HG03175 (cell line): ENCODE results near the gene KCNG2.

Source experiments
- ATAC-seq: cut with Tn5 transposase; IDR thresholded peaks from one replicate; pipeline ENCODE4 v1.9.1; 2021; ENCODE audit warnings: mild to moderate bottlenecking, moderate library complexity; ENCODE audit not compliant: unreplicated experiment

The KCNG2 gene

DNA sequence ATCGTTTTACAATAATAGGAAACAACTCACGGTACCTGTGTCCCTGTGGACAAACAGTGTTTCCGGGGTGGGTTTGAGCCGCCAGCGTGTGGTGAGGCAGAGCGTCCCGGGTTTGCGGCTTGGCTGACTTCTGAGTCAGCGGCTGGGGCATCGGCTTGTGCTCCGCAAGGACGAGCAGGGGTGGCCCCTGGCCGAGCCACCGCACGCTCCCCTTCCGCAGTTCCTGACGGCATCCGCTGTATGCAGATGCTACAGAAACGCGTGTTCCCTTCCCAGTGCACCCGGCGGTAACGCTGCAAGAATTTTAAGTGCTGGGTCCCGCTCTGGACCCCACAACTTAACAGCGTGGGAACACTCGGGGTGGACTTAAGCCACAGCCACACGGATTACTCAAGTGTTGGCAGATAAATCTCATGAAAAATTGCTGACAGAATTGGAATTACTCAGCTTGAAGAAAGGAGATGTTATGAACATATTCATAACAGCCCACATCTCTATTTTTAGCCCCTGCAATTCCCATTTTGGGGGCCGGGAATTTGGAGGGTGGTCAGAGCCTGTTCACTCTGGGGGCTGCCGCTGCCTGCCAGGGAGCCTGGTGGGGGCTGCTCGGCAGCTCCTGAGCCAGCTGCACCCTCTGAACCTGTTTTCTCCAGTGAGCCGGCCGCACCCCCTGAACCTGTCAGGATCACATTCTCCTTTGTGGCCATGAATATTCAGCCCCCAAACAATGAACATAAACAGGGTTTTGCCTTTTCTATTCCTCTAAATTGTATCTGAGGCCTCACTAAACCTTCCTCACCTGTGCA is 12.6 kb upstream of the KCNG2 start:
- no peak for ATAC-seq

DNA sequence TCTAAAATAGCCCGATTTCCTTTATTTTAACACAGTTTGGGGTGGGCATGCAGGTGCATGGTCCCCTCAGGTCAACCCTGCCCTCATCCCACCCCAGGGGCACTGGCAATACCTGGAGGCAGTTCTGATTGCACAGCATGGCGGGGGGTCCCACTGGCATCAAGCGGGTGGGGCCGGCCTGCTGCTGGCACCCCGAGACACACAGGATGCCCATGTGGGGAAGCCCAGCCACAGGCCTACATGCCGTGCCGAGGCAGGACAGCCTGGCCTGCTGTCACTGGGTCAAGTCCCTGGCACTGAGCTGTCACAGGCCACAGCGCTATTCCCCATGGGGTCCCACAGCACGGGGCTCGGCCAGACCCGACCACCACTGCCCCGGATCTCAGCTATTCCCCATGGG is 11.9 kb upstream of the KCNG2 start:
- ATAC-seq: no peak

DNA sequence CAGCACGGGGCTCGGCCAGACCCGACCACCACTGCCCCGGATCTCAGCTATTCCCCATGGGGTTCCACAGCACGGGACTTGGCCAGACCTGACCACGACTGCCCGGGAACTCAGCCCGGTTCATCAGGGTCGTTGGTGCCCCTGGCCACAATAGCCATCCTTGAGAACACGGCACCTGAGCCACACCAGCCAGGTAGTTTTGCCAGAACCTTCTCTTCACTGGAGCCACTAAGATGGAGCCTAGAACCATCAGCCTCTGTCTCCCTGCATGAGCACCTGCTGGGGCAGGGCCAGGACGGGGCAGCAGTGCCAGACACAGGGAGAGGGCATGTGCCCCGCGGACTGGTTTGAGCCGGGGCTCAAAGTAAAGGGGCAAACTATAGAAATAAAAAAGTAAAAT is 11.4 kb upstream of the KCNG2 start:
- no peak for ATAC-seq

DNA sequence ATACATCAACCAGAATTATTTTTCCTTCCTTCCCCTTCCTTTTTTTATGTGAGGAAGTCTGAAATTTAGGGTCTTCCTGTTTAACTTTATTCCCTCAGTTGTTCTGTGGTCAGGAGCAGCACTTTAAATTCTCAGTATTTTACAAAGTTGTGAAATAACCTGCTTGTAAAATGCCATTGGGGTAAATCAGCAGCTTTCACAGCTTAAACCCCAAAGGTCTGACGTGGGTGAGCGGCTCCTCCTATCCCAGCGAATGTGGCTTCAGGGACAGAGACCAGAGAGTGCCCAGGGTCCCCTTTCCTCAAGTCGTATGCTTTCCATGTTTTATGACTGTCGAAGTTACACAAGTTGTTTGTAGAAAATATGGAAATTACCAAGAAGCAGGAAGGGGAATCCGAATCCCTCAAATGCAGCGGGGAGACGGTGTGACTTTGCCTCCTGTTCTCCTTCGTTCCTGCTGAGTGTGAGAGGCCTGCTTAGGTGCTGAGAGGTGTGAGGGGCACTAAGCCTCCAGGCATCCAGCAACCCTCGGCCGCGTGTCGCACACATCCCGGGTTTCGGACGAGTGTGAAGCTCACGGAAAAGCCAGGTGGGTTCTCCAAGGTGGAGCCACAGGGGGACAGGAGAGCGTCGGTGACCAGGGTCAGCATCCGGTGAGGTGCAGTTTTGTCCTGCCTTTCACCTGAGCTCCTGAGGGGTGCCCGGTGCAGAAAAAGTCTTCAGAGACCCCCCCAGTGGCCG is 10.8 kb upstream of the KCNG2 start:
- no peak for ATAC-seq

DNA sequence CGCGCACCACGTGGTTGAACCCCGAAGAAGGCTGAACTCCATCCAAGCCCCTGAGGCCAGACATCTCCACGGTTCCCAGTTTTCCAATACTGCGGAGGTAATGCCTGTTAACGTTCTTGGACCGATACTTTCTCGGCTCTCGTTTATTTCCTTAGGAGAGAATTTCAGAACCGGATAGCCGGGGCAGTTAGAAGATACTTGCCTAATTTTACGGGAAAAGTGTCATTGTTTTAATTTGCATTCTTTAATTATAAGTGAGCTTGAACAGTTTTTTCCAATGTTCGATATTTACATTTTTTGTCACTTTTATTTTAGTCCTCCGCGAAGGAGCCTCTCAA is 10.2 kb upstream of the KCNG2 start:
- ATAC-seq: no peak

DNA sequence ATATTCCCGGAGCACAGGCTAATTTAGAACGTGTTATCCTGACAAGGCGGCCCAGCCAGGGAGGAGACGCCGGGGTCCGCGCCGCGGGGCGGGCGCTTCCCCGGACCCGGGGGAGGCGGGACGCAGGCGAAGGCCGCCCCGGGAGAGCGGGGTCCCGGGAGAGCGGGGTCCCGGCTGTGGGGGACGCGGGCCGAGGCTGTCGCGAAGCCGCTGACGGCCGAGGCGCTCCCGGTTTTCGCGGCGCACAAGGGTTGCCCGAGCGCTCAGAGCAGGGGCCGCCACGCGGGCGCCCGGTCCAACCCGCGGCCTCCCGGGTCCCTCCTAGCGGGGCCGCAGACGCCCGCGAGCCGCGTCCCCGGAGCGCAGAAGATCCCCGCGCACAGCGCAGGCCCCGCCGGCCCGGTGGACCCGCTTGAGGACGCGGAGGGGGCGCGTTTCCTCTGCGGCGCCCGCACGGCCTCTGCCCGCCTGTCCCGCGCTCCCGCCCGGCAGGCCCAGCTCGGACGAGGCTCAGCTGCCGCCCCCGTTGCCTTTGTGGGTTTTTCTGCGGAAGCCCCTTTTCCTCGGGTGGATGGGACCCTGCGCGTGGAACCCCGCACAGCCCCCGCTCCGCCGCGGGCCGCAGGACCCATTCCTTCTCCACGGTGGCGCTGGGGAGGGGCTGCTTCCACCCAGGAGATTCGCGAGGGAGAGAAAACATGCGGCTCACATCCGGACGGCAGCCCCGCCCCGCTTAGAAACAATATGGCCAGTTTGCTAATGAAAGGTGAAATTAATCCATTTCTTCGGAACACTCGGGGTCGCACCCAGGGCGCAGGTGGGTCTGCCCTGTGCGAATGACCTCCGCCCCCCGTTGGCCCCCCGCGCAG is 9.6 kb upstream of the KCNG2 start:
- ATAC-seq: no peak

DNA sequence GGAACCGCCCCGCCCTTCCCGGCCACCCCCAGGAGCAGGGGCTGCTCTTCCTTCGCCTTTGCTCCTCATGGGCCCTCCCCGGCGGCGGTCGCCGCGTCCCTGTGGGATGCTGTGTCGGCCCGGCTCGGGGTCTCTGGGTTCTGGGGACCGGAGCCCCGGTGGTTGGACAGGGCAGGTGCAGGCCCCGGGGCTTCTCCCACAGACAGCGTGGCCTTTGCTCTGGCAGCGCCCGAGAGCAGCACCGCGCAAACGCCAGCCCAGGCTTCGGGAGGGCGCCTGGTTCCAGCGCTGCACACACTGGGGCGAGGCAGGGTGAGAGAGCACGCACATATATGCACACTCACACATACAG is 9.0 kb upstream of the KCNG2 start:
- no peak for ATAC-seq

DNA sequence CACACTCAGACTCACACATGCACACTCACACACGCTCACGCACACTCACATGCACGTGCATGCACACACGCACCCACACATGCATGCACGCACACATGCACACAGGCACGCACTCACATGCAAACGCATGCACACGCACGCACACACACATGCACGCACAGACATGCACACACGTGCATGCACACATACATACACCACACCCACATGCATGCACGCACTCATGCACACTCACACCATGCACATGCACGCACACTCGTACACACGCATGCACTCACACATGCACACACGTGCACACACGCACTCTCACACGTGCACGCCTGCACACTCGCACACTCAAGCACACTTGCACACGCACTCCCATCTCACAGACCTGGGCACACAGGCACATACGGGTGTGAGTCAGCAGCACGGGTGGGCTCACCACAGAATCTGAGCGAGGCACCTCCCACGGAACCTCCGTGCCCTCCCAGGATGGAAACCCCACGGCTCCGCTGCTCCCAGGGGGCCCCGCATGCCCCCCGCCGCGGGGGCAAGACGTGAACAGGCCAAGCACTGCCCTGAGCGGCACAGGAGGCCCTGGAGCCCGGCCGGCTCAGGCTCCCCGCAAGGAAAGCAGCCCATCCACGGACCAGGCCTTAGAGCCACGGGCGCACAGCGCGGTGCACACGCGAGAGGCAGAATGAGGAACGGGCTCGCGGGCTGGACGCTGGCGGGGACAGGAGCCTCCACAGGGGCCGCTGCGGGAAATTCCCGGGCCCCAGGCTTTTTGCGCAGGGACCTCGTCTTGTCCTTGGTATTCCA is 8.4 kb upstream of the KCNG2 start:
- ATAC-seq: no peak

DNA sequence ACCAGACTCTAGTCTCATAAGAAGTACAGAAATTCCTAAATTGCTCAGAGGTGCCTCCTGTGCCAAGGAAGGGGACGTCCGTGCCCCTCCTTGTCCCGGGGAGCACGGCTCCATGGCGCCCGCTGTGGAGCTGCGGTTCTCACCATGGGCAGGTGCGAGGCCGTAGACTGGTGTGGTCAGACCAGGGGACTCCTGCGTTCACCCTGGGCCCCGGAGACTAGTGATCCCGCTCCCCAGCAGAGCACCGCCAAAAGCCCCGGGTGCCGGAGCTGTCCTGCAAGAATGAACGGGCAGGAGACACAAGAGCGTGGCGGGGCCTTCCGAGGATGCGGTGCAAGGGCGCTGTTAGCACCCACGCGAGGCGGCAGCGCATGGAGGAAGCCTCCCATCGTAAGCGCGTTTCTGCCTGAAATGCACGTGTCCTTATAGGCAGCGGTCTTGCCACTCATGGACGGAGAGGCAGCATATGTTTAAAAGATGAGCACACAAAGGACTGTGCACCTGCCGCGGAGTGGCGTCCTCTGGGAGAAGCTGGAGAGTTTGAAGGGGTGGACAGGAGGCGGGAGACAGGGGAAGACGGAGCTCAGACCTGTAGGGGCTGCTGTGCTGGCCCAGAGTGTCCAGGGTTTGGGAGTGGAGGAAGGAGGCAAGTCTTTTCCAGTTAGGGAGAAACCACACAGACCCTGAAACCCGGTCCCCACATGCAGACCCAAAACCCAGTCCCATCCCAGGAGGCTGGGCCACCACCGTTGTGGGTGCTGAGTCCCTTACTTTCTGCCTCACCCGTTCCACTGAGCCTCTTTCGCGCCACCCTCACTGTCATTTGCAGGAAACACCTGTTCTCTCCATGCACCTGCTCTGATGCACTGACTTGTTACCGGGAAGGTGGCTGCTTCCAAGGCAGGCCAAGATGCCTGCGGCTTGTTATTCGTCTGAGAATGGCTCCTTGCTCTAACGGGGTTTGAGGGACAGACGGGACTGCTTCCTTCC is 7.5 kb upstream of the KCNG2 start:
- ATAC-seq: no peak

DNA sequence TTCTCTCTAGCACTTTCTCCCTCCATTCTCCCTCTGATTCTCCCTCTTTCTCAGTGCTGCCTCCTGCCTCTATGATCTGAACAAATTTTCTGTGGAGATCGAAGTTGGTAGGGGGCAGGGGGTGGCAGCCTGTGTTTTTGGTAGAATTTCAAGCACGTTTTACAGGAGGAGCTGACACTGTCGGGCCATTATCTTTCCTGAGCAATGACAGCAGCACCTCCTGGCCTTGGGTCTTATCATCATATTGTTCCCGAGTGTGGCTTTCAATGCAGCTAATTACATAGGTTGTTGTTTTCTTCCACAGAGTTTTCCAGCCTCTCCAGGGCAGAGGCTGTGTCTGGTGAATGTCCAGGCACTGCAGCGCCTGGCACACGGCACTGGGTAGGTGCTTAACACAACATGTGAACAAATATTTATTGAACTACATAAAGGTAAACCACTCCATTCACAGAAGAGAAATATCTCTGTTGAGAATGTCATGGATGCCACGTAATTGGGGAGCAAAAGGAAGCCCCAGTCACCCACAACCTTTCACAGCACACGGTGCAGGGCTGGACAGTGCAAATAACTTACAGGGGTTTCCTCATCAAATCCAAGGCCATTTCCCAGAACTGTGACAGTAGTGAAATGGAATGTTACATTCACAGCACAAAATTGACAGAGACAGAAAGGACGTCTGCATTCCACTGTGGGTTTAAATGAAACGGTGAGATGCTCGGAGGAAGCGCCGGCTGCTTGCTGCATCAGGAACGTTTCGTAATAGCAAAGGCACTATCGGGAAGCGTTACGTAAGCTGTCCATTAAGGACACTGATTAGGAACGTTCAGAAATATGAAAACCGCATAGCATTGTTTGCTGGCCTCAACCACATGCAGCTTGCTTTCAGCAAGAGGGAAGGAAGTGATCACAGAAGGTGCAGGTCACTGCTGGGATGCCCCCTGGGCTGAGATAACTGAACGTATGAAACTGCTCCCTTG is 6.5 kb upstream of the KCNG2 start:
- no peak for ATAC-seq

DNA sequence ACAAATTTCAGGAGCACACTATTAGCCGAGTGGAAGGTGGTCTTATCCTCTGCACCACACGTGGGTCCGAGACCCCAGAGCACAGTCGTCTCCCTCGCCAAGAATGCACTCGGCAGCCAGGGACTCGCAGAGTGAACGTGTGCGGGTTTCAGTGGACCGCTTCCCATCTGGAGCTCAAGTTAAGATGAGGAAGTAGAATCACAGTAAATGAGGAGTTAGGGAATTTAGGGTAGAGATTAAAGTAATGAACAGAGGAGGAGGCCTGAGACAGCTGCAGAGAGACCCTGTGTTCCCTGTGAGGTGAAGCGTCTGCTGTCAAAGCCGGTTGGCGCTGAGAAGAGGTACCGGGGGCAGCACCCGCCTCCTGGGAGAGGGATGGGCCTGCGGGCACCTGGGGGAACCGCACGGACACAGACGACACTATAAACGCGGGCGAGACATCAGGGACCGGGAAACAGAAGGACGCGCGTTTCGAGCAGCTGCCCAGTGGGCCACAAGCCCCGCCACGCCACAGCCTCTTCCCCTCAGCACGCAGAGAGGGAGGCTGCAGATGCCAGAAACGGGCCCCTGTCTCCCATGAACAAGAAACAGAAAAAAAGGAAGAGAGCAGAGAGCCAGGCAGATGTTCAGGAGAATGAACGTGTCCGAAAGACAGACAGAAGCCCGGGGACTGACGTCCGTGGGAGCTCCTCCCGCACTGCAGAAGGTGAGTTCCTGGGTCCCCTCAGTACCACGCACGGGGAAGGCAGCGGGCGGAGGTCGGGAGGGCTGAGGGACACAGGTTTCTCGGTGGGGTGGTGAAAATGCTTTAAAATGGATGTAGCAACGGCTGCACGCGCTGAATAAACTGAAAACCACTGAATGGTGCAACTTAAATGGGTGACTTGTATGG is 5.4 kb upstream of the KCNG2 start:
- ATAC-seq: no peak

DNA sequence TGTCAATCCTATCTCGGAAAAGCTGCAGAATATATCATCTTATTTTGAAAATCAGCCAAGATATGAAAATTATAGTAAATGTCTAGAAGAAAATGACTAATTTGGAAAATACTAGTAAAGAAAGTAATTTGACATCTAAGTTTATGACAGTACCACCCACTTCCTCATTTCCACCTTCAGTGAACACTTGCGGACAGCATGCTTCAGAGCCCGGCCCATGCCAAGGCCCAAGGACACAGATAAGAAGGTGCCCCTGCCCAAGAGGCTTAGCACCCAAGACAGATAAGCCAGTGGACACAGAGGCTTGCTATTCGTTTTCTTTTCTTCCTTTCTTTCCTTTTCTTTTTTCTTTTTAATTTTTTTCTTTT is 4.8 kb upstream of the KCNG2 start:
- peak; percentile 47 for ATAC-seq

DNA sequence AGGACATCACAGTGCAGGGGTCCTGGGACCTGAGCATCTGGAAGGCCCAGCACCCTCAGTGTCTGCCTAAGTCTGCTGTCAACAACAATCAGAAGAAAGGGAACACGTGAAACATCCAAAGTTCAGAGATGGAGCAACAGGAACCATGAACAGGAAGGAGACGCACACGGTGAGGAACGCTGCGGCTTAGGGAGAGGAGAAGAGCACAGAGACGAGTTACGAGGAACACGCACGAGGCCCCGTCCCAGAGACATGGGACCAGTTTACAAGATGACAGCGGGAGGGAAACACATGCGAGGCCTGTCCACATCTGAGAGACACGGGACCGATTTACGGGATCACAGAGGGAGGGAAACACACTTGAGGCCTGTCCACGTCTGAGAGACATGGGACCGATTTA is 2.9 kb upstream of the KCNG2 start:
- no peak for ATAC-seq

DNA sequence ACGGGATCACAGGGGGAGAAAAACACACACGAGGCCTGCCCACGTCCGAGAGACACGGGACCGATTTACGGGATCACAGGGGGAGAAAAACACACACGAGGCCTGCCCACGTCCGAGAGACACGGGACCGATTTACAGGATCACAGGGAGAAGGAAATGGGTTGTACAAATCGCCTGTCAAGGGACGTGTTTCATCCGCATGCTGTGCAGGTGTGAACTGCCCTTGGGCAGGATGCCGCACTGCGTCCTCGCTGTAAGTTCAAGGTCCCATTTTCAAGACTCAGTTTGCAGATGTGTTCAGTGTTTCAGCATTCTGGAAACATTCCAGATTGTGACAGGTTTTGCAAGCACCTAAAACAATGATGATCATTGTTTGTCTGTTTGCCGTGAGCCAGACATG is 2.3 kb upstream of the KCNG2 start:
- ATAC-seq: no peak

DNA sequence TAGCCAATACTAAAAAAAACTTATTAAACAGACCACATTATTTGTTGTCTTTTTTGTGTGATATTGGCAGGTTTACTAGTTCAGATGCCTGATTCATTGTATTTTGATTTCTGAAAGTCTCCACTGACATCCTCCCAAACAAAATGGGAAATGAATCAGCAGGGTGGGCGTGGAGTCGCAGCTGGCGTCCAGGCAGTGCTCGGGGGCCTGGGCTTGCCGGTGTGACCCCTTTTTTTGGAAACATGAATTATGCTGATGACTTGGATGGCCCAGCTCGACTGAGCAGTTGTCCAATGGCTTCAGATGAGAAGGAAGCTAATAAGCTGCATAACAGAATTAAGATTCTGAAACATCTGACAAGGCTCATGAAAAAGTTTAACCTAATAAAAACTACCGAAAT is 1.7 kb upstream of the KCNG2 start:
- no peak for ATAC-seq

DNA sequence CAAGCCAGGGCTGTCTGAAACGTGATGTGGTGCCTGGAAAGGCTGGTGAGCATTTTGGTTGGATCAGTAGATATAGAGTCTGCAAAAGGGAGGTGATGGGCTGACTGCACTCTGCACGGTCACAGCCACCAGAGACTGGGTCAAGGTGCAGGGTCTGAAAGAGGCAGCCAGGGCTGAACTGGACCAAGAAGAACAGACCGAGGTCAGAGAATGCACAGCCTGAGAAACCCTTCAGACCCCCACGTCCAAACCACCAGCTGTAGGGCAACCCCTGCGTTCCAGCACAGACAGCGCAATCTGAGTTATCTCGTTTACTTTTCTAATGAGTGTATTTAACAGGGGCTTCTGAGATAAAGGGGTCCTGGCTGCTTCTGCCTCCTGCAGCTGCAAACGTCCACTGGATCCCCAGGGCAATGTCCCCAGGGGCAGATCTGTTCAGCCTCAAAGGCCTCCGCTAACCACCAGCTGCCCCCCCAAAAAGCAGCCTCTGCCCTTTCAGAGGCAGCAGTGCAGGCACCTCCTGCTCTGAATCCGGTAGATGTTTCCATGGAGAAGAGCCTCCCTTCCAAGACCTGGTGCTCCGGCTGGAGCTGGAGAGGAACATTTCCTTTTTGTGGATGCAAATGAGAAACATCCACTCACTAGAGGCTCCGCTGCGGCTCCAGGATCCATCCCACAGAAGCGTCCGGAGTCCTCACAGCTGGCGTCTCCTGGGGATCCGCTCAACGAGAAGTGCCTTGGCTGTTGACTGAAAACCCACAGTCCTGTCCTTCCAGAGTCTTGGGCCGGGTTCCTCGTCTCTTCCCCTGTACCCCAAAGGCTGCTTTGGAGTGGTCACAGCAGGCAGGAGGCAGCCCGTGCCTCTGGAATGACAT is 970 bp upstream of the KCNG2 start:
- no peak for ATAC-seq
